GM15510 (cell line): ENCODE data around the gene POMGNT1.

Experiments
- POLR2A ChIP-seq: IDR thresholded peaks from 3 replicates; pipeline ENCODE4 v1.6.1; 2011; ENCODE audit warnings: borderline replicate concordance; ENCODE audit not compliant: insufficient read length; ENCODE audit errors: extremely low read depth

Gene POMGNT1

DNA sequence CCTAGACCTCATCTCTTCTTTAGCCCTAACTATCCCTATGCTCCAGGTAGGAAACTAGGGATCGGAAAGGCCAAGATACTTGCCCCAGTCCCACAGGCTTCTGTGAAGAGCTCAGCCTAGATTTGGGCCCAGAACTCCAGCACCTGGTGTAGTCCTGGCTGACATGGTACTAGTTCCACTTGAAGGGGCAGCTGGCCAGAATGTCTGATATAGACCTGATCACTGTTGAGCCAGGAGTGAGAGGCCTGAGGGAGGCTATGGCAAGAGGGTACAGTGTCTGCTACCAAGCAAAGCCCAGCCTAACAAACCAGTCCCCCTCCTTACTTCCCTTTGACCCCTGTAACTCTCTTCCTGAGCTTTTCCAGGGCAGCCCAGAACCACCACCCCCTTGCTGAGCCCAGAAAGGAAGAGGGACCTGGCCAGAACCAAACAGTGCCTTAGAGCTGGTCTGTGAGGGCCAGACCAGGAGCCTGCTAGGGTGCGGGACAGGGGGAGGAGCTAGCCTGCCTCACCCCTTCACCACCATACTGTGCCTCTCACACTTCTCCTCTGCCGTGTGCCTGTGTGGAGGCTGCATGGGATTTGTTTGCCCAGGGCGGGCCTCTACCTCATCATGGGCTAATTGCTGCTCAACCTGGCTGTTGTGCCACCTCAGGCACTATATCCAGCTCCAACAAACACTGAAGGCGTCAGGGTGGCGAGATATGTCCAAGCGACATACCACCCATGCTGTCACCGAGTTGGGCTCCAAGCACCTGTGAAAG, 10.9 kb downstream of the POMGNT1 start:
- TF ChIP-seq POLR2A, result no peak

DNA sequence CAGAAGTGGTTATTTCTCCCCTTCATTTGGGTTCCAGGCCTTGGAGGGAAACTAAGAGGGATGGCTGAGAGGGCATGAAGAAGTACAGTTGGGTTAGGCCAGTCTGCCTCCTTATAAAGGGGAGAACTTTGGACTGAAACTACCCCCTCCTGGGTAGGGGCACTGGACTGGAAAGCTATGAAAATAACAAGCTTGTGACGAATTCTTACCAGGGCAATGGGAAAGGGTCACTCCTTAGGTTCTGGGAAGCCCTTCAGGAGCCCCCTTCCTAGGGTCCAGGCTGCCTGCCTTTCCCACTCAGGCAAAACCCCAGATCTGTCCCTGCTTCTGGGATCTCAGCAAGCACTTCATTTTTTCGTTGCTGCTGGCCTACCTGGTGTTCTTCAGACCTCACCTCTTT, 12.2 kb downstream of the POMGNT1 start:
- TF ChIP-seq POLR2A, result no peak

DNA sequence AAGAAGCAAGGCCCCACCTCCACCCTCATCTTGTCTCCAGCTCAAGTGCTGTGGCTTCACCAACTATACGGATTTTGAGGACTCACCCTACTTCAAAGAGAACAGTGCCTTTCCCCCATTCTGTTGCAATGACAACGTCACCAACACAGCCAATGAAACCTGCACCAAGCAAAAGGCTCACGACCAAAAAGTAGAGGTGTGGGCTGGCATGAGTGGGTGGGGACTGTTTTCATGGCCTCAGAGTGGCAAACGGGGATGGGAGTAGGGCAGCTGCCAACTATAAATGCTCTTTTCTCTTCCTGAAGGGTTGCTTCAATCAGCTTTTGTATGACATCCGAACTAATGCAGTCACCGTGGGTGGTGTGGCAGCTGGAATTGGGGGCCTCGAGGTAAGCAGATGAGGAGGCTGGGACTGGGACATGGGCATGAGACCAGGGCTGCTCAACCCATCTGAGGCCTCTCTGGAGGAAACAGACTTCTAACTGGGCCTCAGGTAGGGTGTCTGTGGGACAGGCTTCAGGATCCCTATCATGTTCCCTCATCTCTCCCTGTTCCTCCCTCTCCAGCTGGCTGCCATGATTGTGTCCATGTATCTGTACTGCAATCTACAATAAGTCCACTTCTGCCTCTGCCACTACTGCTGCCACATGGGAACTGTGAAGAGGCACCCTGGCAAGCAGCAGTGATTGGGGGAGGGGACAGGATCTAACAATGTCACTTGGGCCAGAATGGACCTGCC, 13.1 kb downstream of the POMGNT1 start:
- no peak for TF ChIP-seq POLR2A

DNA sequence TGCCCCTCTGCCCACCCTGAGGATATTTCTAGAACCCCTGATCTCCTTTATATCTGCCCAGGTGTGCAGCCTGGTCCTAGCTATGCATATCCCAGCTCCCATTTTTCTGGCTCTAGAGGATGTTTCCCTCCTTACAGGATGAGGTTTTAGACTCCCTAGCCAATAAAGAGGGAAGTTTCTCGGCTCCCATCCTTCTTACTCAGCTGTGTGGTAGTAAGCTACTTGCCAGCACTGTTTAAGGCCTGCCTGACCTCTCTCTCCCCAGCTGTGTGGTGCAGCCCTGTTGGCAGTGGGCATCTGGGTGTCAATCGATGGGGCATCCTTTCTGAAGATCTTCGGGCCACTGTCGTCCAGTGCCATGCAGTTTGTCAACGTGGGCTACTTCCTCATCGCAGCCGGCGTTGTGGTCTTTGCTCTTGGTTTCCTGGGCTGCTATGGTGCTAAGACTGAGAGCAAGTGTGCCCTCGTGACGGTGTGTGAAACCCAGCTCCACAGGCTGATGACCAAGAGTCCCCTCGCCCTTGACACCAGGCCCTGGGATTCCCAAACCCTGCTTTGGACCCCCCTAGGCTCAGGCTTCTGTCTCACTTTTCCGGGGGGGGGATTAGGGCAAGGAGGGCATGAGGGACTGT, 14.2 kb downstream of the POMGNT1 start:
- no peak for TF ChIP-seq POLR2A

DNA sequence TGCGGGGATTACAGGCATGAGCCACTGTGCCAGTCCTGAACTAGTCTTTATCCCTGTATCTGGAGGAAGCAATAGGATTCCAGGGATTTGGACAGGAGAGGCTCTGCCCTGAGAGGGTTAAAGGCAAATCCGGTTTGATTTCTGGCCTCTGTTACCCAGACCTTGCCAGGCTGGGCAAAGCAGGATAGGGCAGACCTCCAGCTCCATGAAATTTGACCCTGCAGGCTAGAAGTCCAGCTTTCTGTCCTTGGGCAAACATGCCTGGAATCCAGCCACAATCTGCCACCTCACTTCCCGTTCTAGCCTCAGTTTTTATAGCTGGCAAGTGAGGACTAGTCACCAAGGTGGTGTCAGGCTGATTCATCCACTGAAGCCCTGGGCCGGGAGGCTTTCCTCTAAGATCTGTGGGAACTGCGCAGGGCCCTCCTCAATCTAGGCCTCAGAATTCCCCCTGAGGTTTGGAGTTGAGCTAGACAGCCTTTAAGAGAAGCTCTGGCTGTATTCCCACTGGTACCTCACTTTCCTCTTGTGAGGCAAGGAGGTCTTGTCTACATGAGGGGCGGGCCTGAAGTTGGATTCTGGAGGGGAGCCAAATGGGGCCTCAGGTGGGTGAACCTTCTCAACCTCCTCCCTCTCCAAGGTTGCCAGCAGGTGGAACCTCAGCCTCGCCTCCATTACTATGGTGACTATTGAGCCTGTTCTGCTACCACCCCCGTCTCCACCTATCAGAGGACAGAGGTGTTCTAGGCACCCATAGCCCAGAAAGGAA, 15.0 kb downstream of the POMGNT1 start:
- no peak for TF ChIP-seq POLR2A

DNA sequence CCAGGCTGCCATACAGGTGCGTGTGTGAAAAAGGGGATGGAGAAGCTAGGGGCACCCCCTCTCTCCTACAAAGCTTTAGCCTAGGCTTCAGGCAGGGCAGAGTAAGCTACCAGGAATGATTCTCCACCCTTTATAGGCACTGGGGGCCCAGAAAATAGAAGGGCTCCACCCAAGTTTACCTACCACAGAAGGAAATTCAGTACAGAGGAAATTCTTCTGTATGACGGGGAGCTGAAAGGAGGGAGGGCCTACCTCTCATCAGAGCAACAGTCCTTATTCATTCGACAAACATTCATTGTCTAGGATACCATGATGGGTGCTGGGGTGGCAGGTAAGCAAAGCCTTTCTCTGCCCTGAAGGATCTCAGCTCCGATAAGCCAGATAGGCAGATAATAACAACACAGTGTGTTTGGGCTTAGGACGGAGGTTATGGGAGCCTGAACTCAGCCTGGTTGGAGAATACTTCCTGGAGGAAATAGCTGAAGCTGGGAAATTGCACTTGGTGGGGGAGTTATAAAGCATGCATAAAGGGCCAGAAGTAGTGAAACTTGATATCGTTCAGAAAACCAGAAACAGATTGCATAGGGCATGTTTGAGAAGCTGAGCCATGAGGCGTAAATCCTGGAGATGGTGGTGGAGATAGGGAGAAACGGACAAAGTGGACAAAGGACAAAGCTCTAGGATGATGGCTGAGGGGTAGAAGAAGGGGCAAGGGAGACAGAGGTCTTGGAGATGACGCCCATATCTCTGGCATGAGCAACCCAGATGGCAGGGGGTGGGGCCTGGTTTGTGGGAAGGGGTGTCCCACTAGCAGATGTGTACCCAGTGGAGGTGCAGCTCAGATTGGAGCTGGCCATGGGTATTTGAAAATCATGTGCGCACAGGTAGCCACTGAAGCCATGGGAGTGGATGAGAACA, 16.6 kb downstream of the POMGNT1 start:
- TF ChIP-seq POLR2A, result no peak

DNA sequence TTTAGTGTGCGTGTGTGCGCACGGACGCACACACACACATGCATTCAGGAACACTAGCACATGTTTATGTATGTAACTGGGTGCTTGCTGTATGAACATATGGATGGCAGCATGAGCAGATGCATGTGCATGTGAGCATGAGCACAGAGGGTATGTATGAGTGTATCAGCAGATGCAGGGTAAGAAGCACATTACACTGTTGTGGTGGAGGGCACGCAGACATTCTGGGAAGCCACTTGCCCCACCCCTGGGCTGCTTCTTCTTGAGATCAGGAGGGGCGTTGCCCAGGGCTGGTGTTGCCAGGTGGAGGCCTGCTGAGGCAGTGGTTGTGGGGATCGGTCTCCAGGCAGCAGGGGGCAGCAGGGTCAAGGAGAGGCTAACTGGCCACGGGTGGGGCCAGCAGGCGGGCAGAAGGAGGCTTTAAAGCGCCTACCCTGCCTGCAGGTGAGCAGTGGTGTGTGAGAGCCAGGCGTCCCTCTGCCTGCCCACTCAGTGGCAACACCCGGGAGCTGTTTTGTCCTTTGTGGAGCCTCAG, 18.1 kb downstream of the POMGNT1 start:
- no peak for TF ChIP-seq POLR2A

DNA sequence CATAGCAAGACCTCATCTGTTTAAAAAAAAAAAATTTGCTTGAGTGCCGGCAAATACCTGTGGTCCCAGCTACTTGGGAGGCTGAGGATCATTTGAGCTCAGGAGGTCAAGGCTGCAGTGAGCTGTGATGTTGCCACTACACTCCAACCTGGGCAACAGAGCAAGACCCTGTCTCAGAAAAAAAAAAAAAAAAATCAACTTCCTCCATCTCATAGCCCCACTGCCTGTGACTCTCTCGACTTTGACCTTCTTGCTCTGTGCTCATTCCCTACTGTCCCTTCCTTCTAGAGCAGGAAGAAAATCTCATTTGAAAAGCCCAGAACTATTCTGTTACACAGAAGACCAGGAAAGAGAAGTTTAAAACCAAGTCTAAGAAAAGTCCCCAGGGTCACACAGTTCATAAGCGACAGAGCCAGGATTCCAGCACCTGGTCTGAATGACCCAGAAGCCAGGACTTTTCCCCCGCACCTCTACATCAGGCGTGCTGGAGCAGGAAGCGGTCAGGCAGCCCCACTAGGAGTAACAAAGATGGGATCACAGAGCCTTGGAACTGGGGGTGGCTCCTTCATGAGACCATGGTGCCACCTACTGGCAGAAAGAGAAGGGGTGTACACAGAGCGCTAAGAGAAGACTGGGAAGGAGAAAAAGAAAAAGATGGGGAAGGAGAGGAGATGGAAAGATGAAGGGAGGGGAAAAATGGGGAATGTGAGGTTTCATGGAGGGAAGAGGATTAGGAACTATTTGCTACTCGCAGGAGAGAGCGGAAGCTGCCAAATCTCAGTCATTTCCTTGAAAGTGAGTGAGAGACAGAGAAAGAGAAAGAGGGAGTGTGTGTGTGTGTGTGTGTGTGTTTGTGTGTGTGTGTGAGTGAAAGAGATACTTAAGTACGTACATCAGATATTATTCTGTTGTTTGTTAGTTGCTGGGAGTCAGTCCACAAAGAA, 18.8 kb downstream of the POMGNT1 start:
- TF ChIP-seq POLR2A, result no peak

DNA sequence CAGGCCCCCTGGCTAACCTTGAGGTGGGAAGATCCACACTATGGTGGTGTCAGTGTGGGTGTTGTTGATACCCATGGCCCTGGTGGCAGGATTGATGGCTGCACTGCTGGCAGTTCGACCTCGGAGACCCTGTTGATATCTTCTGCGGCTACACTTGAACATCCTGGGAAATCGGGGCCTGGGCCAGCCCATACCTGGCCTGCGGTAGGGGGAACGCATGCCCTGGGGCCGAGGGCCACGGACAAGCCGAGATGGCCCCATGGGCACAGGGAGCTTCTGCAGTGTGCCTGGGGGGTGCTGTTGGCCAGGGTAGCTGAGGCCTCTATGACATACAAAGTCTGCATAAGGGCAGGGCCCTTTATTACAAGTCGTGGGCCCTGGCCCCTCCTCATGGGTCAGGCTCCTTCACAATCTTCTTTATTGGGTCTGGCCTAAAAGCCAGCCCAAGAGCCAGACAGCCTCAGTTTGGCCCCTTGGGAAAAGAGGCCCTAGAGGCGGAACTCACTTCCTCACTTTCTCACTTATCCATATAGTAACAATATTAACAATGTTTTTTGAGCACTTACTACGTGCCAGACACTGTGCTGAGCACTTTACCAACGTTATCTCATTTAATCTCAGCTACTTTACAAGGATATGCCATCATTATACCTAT, 21.9 kb downstream of the POMGNT1 start, which contains the start of gene P3R3URF:
TSS of gene P3R3URF (minus strand) at position 278 of the 655 bp plus-strand sequence. CDS start at position 261, 17 bp downstream.
- TF ChIP-seq POLR2A, result no peak

DNA sequence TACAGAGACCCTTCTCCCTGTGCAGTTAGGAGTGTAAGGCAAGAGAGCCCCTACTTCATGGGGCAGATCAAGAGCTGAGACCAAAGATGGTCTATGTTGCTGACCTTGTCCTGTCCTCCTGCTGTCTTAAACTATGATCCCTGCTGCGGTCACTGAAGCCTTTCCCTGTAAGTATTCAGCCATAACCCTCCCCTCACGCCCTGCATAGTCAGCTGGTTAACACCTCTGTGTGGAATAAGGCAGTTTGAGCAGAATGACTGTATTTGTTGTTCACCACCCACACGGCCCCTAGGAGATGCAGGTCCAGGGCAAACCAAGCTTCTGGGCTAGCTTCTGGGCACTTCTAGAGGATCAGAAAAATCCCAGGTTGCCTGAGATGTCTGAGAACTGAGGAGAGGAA, 23.0 kb downstream of the POMGNT1 start:
- no peak for TF ChIP-seq POLR2A

DNA sequence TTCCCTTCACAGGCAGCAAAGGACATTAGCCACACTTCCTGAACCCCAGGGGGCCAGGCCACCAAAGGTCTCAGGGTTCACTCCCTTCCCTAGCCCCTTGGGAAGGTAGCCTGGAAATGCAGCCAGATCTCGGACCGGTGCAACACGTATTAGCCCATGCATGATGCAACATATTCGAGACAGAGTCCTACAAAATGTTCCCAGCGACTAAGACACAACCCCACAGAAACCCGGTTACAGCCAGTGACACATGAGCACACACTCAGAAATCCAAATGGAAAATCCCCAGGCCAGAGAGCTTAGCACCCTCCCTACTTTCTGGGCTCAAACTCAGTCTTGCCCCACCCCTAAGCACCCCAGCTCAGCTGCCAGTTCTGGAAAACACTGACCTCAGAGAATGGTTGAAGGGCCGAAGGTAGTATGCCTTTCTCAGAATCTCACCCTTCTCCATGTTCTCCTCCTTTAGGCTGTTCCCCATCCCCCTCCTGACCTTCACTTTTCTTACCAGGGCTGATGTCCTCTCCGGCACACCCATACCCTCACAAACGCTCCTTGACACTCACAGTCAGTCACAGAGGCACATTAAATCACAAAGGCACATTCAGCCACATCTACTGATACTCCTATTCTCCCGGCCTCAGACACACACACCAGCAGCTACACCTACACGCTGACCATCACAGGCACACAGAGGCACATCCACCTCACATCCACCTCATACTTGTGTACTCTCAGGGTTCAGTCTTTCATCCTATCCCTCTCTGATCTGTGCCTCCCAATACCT, 23.6 kb downstream of the POMGNT1 start, which contains the start of gene TSPAN1:
TSS of gene TSPAN1 (plus strand) at position 640 of the 784 bp plus-strand sequence. CDS start 6,021 bp downstream, outside the sequence.
- TF ChIP-seq POLR2A, result no peak
